Pancreas (tissue), 10 donors: ENCODE measurements around the gene RIPPLY3. TPM values are rescaled to one million over a fixed set of nuclear protein-coding genes. Genes with fewer than 3 reads are reported as not detected.

Source experiments
- ATAC-seq, 4 donors: fragments of 200-7000 bp; cut with Tn5 transposase; one replicate each; pipeline versions ENCODE4 v1.8.0 to v1.9.1; 2020; ENCODE audit warnings: mild to moderate bottlenecking in 4 of 4, moderate library complexity in 4 of 4
- DNase-seq, 6 donors: peaks; one replicate each; pipeline ENCODE4 v3.0.0-alpha.2; 2020
- FAIRE-seq: peaks from 2 replicates; lab custom pipeline; 2012; peaks lifted over from hg19 to GRCh38; lab: Jason Lieb, UNC
- H3K27ac ChIP-seq, 4 donors: fragments of 200-600 bp; sonication (generic); 1 replicate in 3 of 4; 2 replicates in 1 of 4; pipeline versions ENCODE4 v1.5.0 to v1.8.0; 2020
- H3K27me3 ChIP-seq, 4 donors: fragments of 200-600 bp; one replicate each; pipeline ENCODE4 v1.8.0; 2021
- H3K36me3 ChIP-seq, 3 donors: fragments of 200-600 bp; sonication (generic) in 1 of 3; one replicate each; pipeline versions ENCODE4 v1.5.0 to v1.8.0; 2020 to 2021
- H3K4me1 ChIP-seq, 3 donors: fragments of 200-600 bp; one replicate each; pipeline ENCODE4 v1.8.0; 2021
- H3K4me3 ChIP-seq, 4 donors: fragments of 200-600 bp; sonication (generic) in 2 of 4; one replicate each; pipeline versions ENCODE4 v1.5.0 to v1.8.0; 2020 to 2021
- H3K9me3 ChIP-seq, 4 donors: fragments of 200-600 bp; one replicate each; pipeline ENCODE4 v1.8.0; 2021
- WGBS, 2 donors: extraction: QIAGEN DNeasy Blood & Tissue Kit; methylation state at CpG; one replicate each; pipeline ENCODE4 v1.1.7; 2013; 5-methylcytosine and 5-hydroxymethylcytosine counted together
- intact Hi-C, 3 donors: fragments of 100-400 bp; cut with DNase I; formaldehyde crosslinking; loops; one replicate each; pipeline versions ENCODE4 v1.11.1 to v1.14.2; 2022
- polyA plus RNA-seq, 2 donors: library from polyadenylated mRNA; stranded (reverse); fragments of 200-250 nt; gene quantifications; one replicate each; pipeline ENCODE4 v1.2.3, GENCODE V29; 2013
- total RNA-seq, 6 donors: library from RNA; stranded (reverse); fragmentation: NEBNext Ultra II Directional in 4 of 6; extraction: Animal tissue kit (Norgen Biotek cat#: 25700) in 4 of 6; gene quantifications; one replicate each; pipeline versions ENCODE4 v1.2.1 to v1.2.4, GENCODE V29; 2021 to 2023
- TF ChIP-seq, protein P1 (sequence below), 4 donors: fragments of 200-600 bp; sonication (generic) in 3 of 4; IDR thresholded peaks; one replicate each; pipeline versions ENCODE4 v1.5.0 to v1.8.0; 2021; ENCODE audit warnings: antibody characterized with exemption in 4 of 4
- donor health status: healthy with polysubstance abuse.
- donor health status: DM: no; HTN: no; CAD: no; lungs with moderate emphysema.
- donor health status: DM: no; HTN: no; CAD: no.
- donor health status: control.
- donor health status: control.
- donor health status: Bipolar disorder and iron deficiency.
- donor health status: DM: yes; HTN: yes; CAD: no.
- donor health status: DM: no; HTN: no; CAD: no.
- donor health status: DM: no; HTN: no; CAD: no.
- donor health status: DM: yes; HTN: yes; CAD: no.

Gene RIPPLY3
- total and polyA plus RNA-seq, 8 donors = 0.09 to 0.26 (median 0.11) TPM; not detected in 5

DNA sequence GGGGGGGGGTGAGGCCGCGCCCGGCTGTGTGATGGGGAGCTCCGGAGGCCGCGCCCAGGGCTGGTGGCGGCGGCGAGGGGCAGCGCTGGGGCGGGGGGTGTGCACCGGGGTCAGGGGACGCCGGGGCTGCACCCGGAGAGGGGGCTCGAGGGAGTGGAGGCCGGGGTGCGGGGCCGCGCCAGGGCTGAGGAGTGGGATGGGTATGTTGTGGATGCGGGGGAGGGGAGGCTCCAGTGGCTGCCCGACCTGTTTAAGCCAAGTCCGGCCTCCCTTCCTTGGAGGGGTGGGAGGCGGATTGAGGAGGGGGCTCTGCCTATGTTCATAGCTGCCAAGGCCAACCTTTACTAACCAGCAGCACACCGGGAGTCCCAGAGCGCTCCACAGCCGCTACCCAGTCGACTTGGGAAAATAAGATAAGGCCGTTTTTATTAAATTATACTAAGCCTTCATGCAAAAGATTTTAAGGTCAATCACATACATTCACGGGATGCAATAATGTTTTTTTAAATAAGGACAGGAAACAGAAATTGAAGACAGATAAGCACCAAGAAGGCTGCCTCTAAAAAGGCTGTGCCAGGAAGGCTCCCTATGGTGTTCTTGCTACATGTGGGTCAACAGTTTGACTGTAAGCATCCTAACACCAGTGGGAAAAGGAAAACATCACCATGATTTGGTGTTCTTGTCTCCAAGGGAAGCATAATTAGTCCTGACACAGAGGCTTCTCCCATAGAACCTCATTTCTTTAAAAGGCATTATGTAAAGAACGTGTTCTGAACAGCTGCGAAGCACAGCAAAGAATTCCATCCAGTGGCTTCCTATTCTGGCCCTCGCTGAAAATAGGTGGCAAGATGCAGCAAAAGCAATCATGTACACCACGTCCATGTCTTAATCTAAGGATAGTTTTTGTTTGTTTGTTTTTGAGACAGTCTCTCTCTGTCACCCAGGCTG, 39.4 kb upstream of the RIPPLY3 start:
- no peaks in the 10 kb centered on the region for H3K36me3 ChIP-seq
- no peak for FAIRE-seq
- H3K27ac ChIP-seq = peak overlapping the region; percentile 35 to 84 (median 74)
- peak overlapping the region; percentile 33 to 81 (median 63) for H3K4me3 ChIP-seq
- H3K4me1 ChIP-seq = no peaks in the 10 kb centered on the region
- ATAC-seq = peak; percentile 23 to 43 (median 34)
- TF ChIP-seq, protein P1, sequence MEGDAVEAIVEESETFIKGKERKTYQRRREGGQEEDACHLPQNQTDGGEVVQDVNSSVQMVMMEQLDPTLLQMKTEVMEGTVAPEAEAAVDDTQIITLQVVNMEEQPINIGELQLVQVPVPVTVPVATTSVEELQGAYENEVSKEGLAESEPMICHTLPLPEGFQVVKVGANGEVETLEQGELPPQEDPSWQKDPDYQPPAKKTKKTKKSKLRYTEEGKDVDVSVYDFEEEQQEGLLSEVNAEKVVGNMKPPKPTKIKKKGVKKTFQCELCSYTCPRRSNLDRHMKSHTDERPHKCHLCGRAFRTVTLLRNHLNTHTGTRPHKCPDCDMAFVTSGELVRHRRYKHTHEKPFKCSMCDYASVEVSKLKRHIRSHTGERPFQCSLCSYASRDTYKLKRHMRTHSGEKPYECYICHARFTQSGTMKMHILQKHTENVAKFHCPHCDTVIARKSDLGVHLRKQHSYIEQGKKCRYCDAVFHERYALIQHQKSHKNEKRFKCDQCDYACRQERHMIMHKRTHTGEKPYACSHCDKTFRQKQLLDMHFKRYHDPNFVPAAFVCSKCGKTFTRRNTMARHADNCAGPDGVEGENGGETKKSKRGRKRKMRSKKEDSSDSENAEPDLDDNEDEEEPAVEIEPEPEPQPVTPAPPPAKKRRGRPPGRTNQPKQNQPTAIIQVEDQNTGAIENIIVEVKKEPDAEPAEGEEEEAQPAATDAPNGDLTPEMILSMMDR (IDR thresholded peaks at IDR 0.05) = no peak
- DNase-seq = no peak
- no peaks in the 10 kb centered on the region for H3K9me3 ChIP-seq
- 11 to 17% methylated on average over 22 to 32 of the region's 34 CpGs for WGBS, 2 donors
- intact Hi-C loops = no loop called here
- no peaks in the 10 kb centered on the region for H3K27me3 ChIP-seq

DNA sequence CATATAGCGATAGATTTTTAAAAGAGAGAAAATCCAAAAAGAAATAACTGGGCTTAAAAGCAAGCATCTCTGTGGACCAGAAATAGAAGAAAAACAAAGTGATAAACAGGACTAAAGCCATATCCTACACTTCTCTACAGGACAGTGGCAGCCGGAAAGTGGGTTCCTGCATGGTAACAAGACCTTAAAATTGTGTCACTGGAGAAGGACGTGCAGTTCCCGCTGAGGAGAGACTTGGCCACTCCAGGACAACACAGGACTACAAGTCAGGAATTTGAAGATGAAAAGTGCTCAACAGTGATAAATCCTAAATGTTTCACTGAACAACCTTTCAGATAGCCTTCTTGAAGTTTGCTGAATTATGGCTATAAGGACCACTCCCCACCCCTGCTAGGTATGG, 38.1 kb upstream of the RIPPLY3 start:
- Histone ChIP-seq H3K4me1 (no peaks in the 10 kb centered on the region), H3K27me3 (no peaks in the 10 kb centered on the region), H3K4me3 (no peak overlapping the region), H3K9me3 (no peaks in the 10 kb centered on the region), H3K36me3 (no peaks in the 10 kb centered on the region), H3K27ac (no peak overlapping the region)
- intact Hi-C loops = no loop called here
- TF ChIP-seq, protein P1 (IDR thresholded peaks at IDR 0.05) = no peak
- FAIRE-seq = no peak
- WGBS, 2 donors = 94 to 97% methylated on average over 4 of the region's 4 CpGs
- ATAC-seq = no peak
- DNase-seq = no peak

DNA sequence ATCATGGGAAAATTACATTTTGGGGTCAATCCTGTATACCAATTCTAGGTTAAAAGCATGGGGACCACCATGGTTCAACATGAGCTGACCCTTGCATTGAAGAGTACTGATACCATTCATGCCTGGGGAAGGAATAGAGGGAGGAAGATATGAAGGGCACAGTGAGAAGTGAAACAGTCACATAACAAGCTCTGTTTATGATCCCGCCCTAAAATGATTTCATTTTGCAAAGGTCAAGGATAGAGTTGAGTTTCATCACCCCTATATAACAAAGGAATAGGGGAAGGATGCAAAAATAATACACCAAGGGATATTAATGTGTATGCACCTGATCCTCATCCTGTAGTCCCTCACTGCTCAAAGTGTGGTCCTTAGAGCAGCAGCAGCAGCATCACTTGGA, 37.5 kb upstream of the RIPPLY3 start:
- 86 to 90% methylated on average over 1 of the region's 1 CpG for WGBS, 2 donors
- TF ChIP-seq, protein P1 (IDR thresholded peaks at IDR 0.05) = no peak
- no peaks in the 10 kb centered on the region for H3K4me1 ChIP-seq
- DNase-seq (no peak), FAIRE-seq (no peak), ATAC-seq (no peak)
- no peaks in the 10 kb centered on the region for H3K27me3 ChIP-seq
- intact Hi-C loops = no loop called here
- no peak overlapping the region for H3K27ac ChIP-seq
- H3K9me3 ChIP-seq = no peaks in the 10 kb centered on the region
- no peak overlapping the region for H3K4me3 ChIP-seq
- H3K36me3 ChIP-seq = no peaks in the 10 kb centered on the region

DNA sequence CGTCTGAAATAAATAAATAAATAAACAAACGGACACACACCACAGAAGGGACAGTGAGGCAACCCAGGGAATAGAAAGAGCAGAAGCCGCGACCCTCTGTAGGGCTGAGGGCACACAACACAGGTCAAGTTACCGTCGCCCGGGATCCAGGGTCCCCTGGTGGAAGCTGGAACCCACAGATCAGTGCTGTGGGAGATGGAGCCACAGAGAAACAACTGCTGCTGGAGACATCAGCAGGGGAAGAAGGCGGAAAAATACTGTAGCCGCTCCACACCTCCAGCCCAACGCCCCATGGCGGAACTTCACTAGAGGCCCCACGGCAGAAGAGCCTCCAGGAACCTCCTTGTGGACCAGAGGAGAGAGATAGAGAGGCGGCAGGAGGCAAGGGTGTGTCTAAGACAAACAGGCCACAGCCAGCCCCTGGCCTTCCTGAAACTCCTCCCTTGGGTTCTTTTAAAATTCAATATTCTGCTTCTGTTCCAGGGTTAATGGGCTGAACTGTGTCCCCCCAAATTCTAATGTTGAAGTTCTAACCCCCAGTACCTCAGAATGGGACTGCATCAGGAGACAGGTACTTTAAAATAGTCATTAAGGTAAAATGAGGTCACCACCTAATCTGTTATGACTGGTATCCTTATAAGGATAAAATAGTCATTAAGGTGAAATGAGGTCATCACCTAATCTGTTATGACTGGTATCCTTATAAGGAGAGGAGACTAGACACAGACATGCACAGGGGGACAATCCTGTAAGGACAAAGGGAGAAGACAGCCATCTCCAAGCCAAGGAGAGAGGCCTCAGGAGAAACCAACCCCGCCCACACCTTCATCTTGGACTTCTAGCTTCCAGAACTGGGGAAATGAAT, 32.3 kb upstream of the RIPPLY3 start:
- Histone ChIP-seq H3K4me1 (peaks cover 0 to 12% (median 10%) of the 10 kb centered on the region in 3 donors), H3K27me3 (no peaks in the 10 kb centered on the region), H3K36me3 (no peaks in the 10 kb centered on the region), H3K4me3 (no peak overlapping the region), H3K27ac (no peak overlapping the region), H3K9me3 (no peaks in the 10 kb centered on the region)
- TF ChIP-seq, protein P1 (IDR thresholded peaks at IDR 0.05) = no peak
- intact Hi-C loops = no loop called here
- DNase-seq (no peak), ATAC-seq (no peak), FAIRE-seq (no peak)
- WGBS, 2 donors = 93 to 94% methylated on average over 14 of the region's 14 CpGs
